A549 (cell line): ENCODE results near the gene ACVR2B. TPM values are rescaled to one million over a fixed set of nuclear protein-coding genes. Genes with fewer than 3 reads are reported as not detected.
A peak's percentile ranks its signal among the peaks of the same experiment; 100 is the strongest.

ENCODE experiments used
- ATAC-seq, 2 experiments: fragments of 200-7000 bp in 1 of 2; fragments of >200 bp in 1 of 2; cut with Nextera tagmentation in 1 of 2; cut with Tn5 transposase in 1 of 2; 3 replicates each; pipeline versions ENCODE4 v1.8.0 to v1.9.1; 2018 to 2020; ENCODE audit warnings: mild to moderate bottlenecking in 1 of 2, moderate library complexity in 1 of 2
- CTCF ChIA-PET: fragments of 300-600 bp; sonication (Branson Sonifier 250); formaldehyde crosslinking; extraction: SDS; loops from one replicate; lab custom pipeline; 2021; ENCODE audit warnings: antibody characterized with exemption, inconsistent platforms; lab: Yijun Ruan, JAX
- POLR2A ChIA-PET: fragments of 350-600 bp; formaldehyde crosslinking; extraction: SDS; loops from one replicate; lab custom pipeline; 2021; ENCODE audit warnings: antibody characterized with exemption, inconsistent platforms; lab: Yijun Ruan, JAX
- DNase-seq, 2 experiments: peaks; one replicate each; pipeline versions ENCODE4 v3.0.0 to v3.0.0-alpha.2; 2011 to 2016; ENCODE audit warnings: low read depth in 1 of 2, low spot score in 1 of 2
- FAIRE-seq: peaks from 2 replicates; lab custom pipeline; 2011; peaks lifted over from hg19 to GRCh38; lab: Jason Lieb, UNC
- H3K27ac ChIP-seq, 2 experiments: fragments of >200 bp; sonication (Bioruptor Twin); formaldehyde crosslinking; 3 replicates each; pipeline ENCODE4 v1.5.1; 2016 to 2017
- H3K4me1 ChIP-seq: fragments of >200 bp; sonication (Bioruptor Twin); formaldehyde crosslinking; 3 replicates; pipeline ENCODE4 v1.6.1; 2016
- H3K4me2 ChIP-seq: fragments of >200 bp; sonication (Bioruptor Twin); formaldehyde crosslinking; 3 replicates; pipeline ENCODE4 v1.6.1; 2016
- H3K4me3 ChIP-seq: fragments of >200 bp; sonication (Bioruptor Twin); formaldehyde crosslinking; 3 replicates; pipeline ENCODE4 v1.5.1; 2016
- H3K9me3 ChIP-seq: fragments of >200 bp; sonication (Bioruptor Twin); formaldehyde crosslinking; 3 replicates; pipeline ENCODE4 v1.6.1; 2016
- BHLHE40 ChIP-seq: IDR thresholded peaks from 2 replicates; pipeline ENCODE4 v1.6.1; 2012; ENCODE audit warnings: low read depth, low read length, inconsistent platforms
- CBX2 ChIP-seq: fragments of 200-600 bp; sonication (generic); IDR thresholded peaks from 2 replicates; pipeline ENCODE4 v1.6.1; 2016; ENCODE audit warnings: low read depth, mild to moderate bottlenecking, borderline replicate concordance
- CEBPB ChIP-seq, 2 experiments: fragments of >200 bp in 1 of 2; sonication (Bioruptor Twin) in 1 of 2; formaldehyde crosslinking in 1 of 2; IDR thresholded peaks; 2 replicates each; pipeline ENCODE4 v1.6.1; 2012 to 2016
- EHF ChIP-seq: fragments of 250-450 bp; sonication (Bioruptor Pico); IDR thresholded peaks from 2 replicates; pipeline ENCODE4 v1.5.0; 2020; ENCODE audit warnings: mild to moderate bottlenecking
- EHMT2 ChIP-seq: fragments of 200-600 bp; sonication (generic); IDR thresholded peaks from 2 replicates; pipeline ENCODE4 v1.6.1; 2016; ENCODE audit warnings: antibody characterized with exemption, low read depth, mild to moderate bottlenecking, moderate library complexity
- EP300 ChIP-seq, 2 experiments: fragments of >200 bp; sonication (Bioruptor Twin); formaldehyde crosslinking; IDR thresholded peaks; 2 replicates in 1 of 2; 3 replicates in 1 of 2; pipeline ENCODE4 v1.6.1; 2016 to 2017
- ESRRA ChIP-seq: fragments of 150-350 bp; IDR thresholded peaks from 2 replicates; pipeline ENCODE4 v1.6.1; 2014; ENCODE audit warnings: mild to moderate bottlenecking, low read length, borderline replicate concordance
- FOSL2 ChIP-seq, 2 experiments: fragments of 450-650 bp in 1 of 2; fragments of >200 bp in 1 of 2; sonication (Bioruptor Twin) in 1 of 2; formaldehyde crosslinking; IDR thresholded peaks; 2 replicates each; pipeline versions ENCODE4 v1.5.0 to v1.6.1; 2016 to 2020; ENCODE audit warnings: mild to moderate bottlenecking in 1 of 2, moderate library complexity in 1 of 2
- FOXS1 ChIP-seq: fragments of 250-450 bp; sonication (Bioruptor Pico); IDR thresholded peaks from 2 replicates; pipeline ENCODE4 v1.5.0; 2020; ENCODE audit warnings: mild to moderate bottlenecking, moderate library complexity
- HOXA7 ChIP-seq: fragments of 250-450 bp; sonication (Bioruptor Pico); IDR thresholded peaks from 2 replicates; pipeline ENCODE4 v1.5.0; 2020; ENCODE audit warnings: mild to moderate bottlenecking, moderate library complexity
- HOXB13 ChIP-seq: fragments of 250-450 bp; sonication (Bioruptor Pico); IDR thresholded peaks from 2 replicates; pipeline ENCODE4 v1.5.0; 2020; ENCODE audit warnings: low read depth, mild to moderate bottlenecking, moderate library complexity
- KDM5A ChIP-seq: fragments of 200-600 bp; sonication (generic); IDR thresholded peaks from 2 replicates; pipeline ENCODE4 v1.6.1; 2016; ENCODE audit warnings: antibody characterized with exemption, mild to moderate bottlenecking
- MAFK ChIP-seq: fragments of 450-650 bp; IDR thresholded peaks from 2 replicates; pipeline ENCODE4 v1.6.1; 2014; ENCODE audit not compliant: partially characterized antibody
- MYC ChIP-seq: IDR thresholded peaks from 2 replicates; pipeline ENCODE4 v1.6.1; 2012; ENCODE audit warnings: mild to moderate bottlenecking, inconsistent platforms, low read length, improper control_type of control experiment, borderline replicate concordance
- NPAS2 ChIP-seq: fragments of 250-450 bp; sonication (Bioruptor Pico); IDR thresholded peaks from 2 replicates; pipeline ENCODE4 v1.8.0; 2022; ENCODE audit warnings: mild to moderate bottlenecking, moderate library complexity, borderline replicate concordance
- NR3C1 ChIP-seq: fragments of >200 bp; sonication (Bioruptor Twin); formaldehyde crosslinking; IDR thresholded peaks from 3 replicates; pipeline ENCODE4 v1.6.1; 2017
- PHF8 ChIP-seq: fragments of 200-600 bp; sonication (generic); IDR thresholded peaks from 2 replicates; pipeline ENCODE4 v1.6.1; 2016; ENCODE audit warnings: low read depth, mild to moderate bottlenecking, antibody characterized with exemption, moderate library complexity, borderline replicate concordance
- POLR2A ChIP-seq: IDR thresholded peaks from 2 replicates; pipeline ENCODE4 v1.6.1; 2012; ENCODE audit warnings: mild to moderate bottlenecking, low read length
- RAD21 ChIP-seq, 2 experiments: fragments of >200 bp in 1 of 2; sonication (Bioruptor Twin) in 1 of 2; formaldehyde crosslinking in 1 of 2; IDR thresholded peaks in 1 of 2; conservative IDR thresholded peaks in 1 of 2; 2 replicates in 1 of 2; 3 replicates in 1 of 2; pipeline ENCODE4 v1.6.1; 2012 to 2018; ENCODE audit warnings: inconsistent platforms in 1 of 2
- RARB ChIP-seq: fragments of 250-450 bp; sonication (Bioruptor Pico); IDR thresholded peaks from 2 replicates; pipeline ENCODE4 v1.8.0; 2021; ENCODE audit warnings: mild to moderate bottlenecking, moderate library complexity
- SREBF2 ChIP-seq: fragments of 450-650 bp; IDR thresholded peaks from 2 replicates; pipeline ENCODE4 v1.6.1; 2014; ENCODE audit warnings: mild to moderate bottlenecking, moderate library complexity
- ZC3H11A ChIP-seq: fragments of 450-650 bp; IDR thresholded peaks from 2 replicates; pipeline ENCODE4 v1.6.1; 2014; ENCODE audit warnings: antibody characterized with exemption, mild to moderate bottlenecking
- ZSCAN20 ChIP-seq: fragments of 250-450 bp; sonication (Bioruptor Pico); IDR thresholded peaks from 2 replicates; pipeline ENCODE4 v1.8.0; 2022; ENCODE audit warnings: mild to moderate bottlenecking, moderate library complexity
- WGBS: methylation state at CpG from one replicate; pipeline ENCODE4 v1.1.6; 2017; ENCODE audit errors: missing lambda C conversion rate; 5-methylcytosine and 5-hydroxymethylcytosine counted together
- polyA plus RNA-seq, 4 experiments: library from polyadenylated mRNA; depleted of rRNA in 3 of 4; stranded (reverse); fragments of >200 nt; fragmentation: RNase III in 1 of 4; extraction: RNeasy Plus Mini Kit Qiagen cat#74134 plus additional on column Dnase treatment in 1 of 4; gene quantifications; 2 replicates in 3 of 4; 3 replicates in 1 of 4; pipeline ENCODE4 v1.2.3, GENCODE V29; 2011 to 2017
- TF ChIP-seq, protein P1 (sequence below): fragments of 200-600 bp; sonication (generic); IDR thresholded peaks from 2 replicates; pipeline ENCODE4 v1.6.1; 2016; ENCODE audit warnings: antibody characterized with exemption, mild to moderate bottlenecking, moderate library complexity
- TF ChIP-seq, protein P2 (sequence below): IDR thresholded peaks from 2 replicates; pipeline ENCODE4 v1.6.1; 2012

ACVR2B gene
- polyA plus RNA-seq, 2 of the 4 experiments (the other 2 are of a cell fraction), result 1.2 to 2.8 TPM

DNA sequence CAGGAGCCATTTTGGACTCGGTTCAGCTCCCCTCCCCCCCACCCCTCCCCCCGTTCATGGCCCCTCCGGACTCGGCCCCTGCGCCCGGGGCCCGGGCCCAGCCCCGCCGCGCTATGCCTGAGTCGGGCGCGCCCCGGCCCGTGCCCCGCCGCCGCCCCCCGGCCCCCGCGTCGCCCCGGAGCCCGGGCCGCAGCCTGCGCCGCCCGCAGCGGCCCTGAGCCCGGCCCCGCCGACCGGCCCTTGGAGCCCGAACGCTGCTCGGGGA lies 155 bp downstream of the ACVR2B start:
- no CpG with 5 or more reads among the region's 36 CpGs for WGBS
- H3K9me3 ChIP-seq, result no peaks in the 10 kb centered on the region
- H3K4me3 ChIP-seq, result peak overlapping the region; percentile 93
- H3K27ac ChIP-seq, result peak overlapping the region; percentile 96 to 98
- ChIA-PET POLR2A (interaction anchor here (0.7 to 1.3 kb wide), 3 partner anchors 12 to 317 kb away, joined by 3 to 5 read pairs (median 4); partner anchors contain the start of genes ACAA1 and OXSR1), CTCF (no interaction called here)
- FAIRE-seq (no peak), ATAC-seq (peak in 1 of 2 experiments; percentile 28; a peak in 3 of 6 replicates), DNase-seq (no peak)
- no peak for TF ChIP-seq MYC
- TF ChIP-seq HOXA7 (CRISPR knock-in tag), result no peak
- TF ChIP-seq BHLHE40, result no peak
- no peak for TF ChIP-seq ESRRA
- no peak for TF ChIP-seq CEBPB (IDR thresholded peaks at IDR 0.05)
- TF ChIP-seq ZC3H11A, result no peak
- TF ChIP-seq KDM5A, result no peak
- no peak for TF ChIP-seq CBX2
- no peak for TF ChIP-seq PHF8
- no peak for TF ChIP-seq FOSL2 (IDR thresholded peaks at IDR 0.05)
- no peak for TF ChIP-seq FOSL2 (CRISPR knock-in tag; IDR thresholded peaks at IDR 0.05)
- TF ChIP-seq MAFK, result no peak
- TF ChIP-seq ZSCAN20 (CRISPR knock-in tag), result no peak
- TF ChIP-seq SREBF2, result no peak
- TF ChIP-seq HOXB13 (CRISPR knock-in tag), result no peak
- TF ChIP-seq EP300 (IDR thresholded peaks at IDR 0.05), result no peak
- no peak for TF ChIP-seq FOXS1 (CRISPR knock-in tag)
- no peak for TF ChIP-seq NPAS2 (CRISPR knock-in tag)
- no peak for TF ChIP-seq RARB
- TF ChIP-seq, protein P1, sequence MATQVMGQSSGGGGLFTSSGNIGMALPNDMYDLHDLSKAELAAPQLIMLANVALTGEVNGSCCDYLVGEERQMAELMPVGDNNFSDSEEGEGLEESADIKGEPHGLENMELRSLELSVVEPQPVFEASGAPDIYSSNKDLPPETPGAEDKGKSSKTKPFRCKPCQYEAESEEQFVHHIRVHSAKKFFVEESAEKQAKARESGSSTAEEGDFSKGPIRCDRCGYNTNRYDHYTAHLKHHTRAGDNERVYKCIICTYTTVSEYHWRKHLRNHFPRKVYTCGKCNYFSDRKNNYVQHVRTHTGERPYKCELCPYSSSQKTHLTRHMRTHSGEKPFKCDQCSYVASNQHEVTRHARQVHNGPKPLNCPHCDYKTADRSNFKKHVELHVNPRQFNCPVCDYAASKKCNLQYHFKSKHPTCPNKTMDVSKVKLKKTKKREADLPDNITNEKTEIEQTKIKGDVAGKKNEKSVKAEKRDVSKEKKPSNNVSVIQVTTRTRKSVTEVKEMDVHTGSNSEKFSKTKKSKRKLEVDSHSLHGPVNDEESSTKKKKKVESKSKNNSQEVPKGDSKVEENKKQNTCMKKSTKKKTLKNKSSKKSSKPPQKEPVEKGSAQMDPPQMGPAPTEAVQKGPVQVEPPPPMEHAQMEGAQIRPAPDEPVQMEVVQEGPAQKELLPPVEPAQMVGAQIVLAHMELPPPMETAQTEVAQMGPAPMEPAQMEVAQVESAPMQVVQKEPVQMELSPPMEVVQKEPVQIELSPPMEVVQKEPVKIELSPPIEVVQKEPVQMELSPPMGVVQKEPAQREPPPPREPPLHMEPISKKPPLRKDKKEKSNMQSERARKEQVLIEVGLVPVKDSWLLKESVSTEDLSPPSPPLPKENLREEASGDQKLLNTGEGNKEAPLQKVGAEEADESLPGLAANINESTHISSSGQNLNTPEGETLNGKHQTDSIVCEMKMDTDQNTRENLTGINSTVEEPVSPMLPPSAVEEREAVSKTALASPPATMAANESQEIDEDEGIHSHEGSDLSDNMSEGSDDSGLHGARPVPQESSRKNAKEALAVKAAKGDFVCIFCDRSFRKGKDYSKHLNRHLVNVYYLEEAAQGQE, result no peak
- TF ChIP-seq EHF (CRISPR knock-in tag), result no peak
- H3K4me1 ChIP-seq, result peaks cover 9% of the 10 kb centered on the region; the same call in 2 of the 3 replicates
- H3K4me2 ChIP-seq, result peak overlapping the region; percentile 99

DNA sequence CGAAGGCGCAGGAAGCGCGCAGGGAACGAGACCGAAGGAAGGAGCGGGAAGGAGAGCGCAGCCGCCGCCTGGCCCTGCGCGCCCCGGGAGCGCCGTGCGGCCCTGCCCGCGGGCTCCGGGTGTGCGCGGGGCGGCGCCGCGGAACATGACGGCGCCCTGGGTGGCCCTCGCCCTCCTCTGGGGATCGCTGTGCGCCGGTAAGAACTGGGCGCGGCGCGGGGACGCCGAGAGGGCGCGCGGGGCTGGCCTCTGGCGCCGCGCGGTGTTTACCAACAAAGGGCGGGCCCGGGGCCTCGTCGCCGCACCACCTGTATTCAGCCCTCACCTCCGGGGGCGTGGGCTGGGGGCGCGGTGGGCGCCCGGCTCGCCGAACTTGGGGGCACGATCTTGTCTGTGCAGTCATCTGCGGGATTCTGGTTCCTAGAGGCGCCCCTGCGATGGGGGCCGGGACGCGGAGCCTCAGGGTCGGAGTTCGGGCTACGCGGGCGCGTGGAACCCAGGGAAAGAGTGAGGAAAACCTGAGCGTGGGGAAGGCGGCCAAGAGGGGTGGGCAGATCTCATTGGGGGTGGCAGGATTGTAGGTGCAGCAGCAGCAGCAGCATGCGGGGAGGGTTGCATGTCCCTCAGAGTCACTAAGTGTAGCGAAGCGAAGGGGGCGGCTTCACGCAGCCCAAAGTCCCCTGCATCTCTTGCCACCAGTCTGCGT lies 641 bp downstream of the ACVR2B start:
- peak overlapping the region; percentile 96 to 98 for H3K27ac ChIP-seq
- TF ChIP-seq, protein P2, sequence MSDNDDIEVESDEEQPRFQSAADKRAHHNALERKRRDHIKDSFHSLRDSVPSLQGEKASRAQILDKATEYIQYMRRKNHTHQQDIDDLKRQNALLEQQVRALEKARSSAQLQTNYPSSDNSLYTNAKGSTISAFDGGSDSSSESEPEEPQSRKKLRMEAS, result 0 out of 2 replicates have a peak, but pooled peaks have one; percentile 9
- no peak for TF ChIP-seq RAD21 (conservative IDR thresholded peaks at IDR 0.05 in 1 of 2, IDR thresholded peaks at IDR 0.05 in 1 of 2)
- no peak for TF ChIP-seq EHMT2
- TF ChIP-seq PHF8, result peak; percentile 83
- TF ChIP-seq POLR2A, result 0 out of 2 replicates have a peak, but pooled peaks have one; percentile 2
- TF ChIP-seq NR3C1, result no peak
- TF ChIP-seq EP300 (IDR thresholded peaks at IDR 0.05), result no peak
- ATAC-seq (peak; percentile 45 to 51), FAIRE-seq (no peak), DNase-seq (peak; percentile 29 to 33)
- ChIA-PET POLR2A (interaction anchor here (1.0 to 1.3 kb wide), 2 partner anchors 289 to 317 kb away, joined by 4 to 5 read pairs; partner anchors contain the start of genes ACAA1 and OXSR1), CTCF (interaction anchor here (1.2 to 1.3 kb wide), 2 partner anchors 19 to 197 kb away, joined by 3 to 4 read pairs; no protein-coding TSS in a partner anchor)
- H3K4me2 ChIP-seq, result peak overlapping the region; percentile 99
- peaks cover 9% of the 10 kb centered on the region; the same call in 2 of the 3 replicates for H3K4me1 ChIP-seq
- peak overlapping the region; percentile 93 for H3K4me3 ChIP-seq
- no peaks in the 10 kb centered on the region for H3K9me3 ChIP-seq
- WGBS, result 2% methylated on average over 31 of the region's 78 CpGs
